HepG2 (cell line): Measurements from ENCODE around the gene DOCK9.

Source experiments
- CSRNP2 ChIP-seq: sonication (generic); formaldehyde crosslinking; conservative IDR thresholded peaks from 2 replicates; pipeline ENCODE4 v1.8.0; 2022; ENCODE audit warnings: low read depth, missing genetic modification reagents
- CTCF ChIP-seq: sonication (generic); formaldehyde crosslinking; IDR thresholded peaks from 2 replicates; pipeline ENCODE4 v1.5.0; 2020; ENCODE audit warnings: mild to moderate bottlenecking, missing genetic modification reagents, moderate library complexity
- ETV6 ChIP-seq: sonication (generic); formaldehyde crosslinking; conservative IDR thresholded peaks from 2 replicates; pipeline ENCODE4 v1.4.0; 2020; ENCODE audit warnings: missing genetic modification reagents
- HDAC2 ChIP-seq: sonication (generic); formaldehyde crosslinking; IDR thresholded peaks from 2 replicates; pipeline ENCODE4 v1.4.0; 2020; ENCODE audit warnings: missing genetic modification reagents
- ZNF234 ChIP-seq: sonication (generic); formaldehyde crosslinking; conservative IDR thresholded peaks from 2 replicates; pipeline ENCODE4 v1.5.1; 2020; ENCODE audit warnings: mild to moderate bottlenecking, missing genetic modification reagents
- ZNF512 ChIP-seq: sonication (generic); formaldehyde crosslinking; IDR thresholded peaks from 2 replicates; pipeline ENCODE4 v1.4.0; 2020; ENCODE audit warnings: mild to moderate bottlenecking, missing genetic modification reagents
- ZNF546 ChIP-seq: sonication (generic); formaldehyde crosslinking; conservative IDR thresholded peaks from 2 replicates; pipeline ENCODE4 v1.8.1; 2023; ENCODE audit warnings: mild to moderate bottlenecking, missing genetic modification reagents
- ZNF670 ChIP-seq: sonication (generic); formaldehyde crosslinking; IDR thresholded peaks from 2 replicates; pipeline ENCODE4 v1.8.0; 2022; ENCODE audit warnings: mild to moderate bottlenecking, missing genetic modification reagents, borderline replicate concordance

GRCh38 chr13:98752467-98753290, 225.2 kb downstream of the DOCK9 start, which contains the start of gene SLC15A1:
- TF ChIP-seq ZNF670 (CRISPR knock-in tag) (no peak), CTCF (CRISPR knock-in tag) (no peak), ZNF546 (no peak), ETV6 (CRISPR knock-in tag) (no peak), ZNF512 (CRISPR knock-in tag) (no peak), HDAC2 (CRISPR knock-in tag) (no peak), ZNF234 (CRISPR knock-in tag) (no peak), CSRNP2 (CRISPR knock-in tag) (no peak)
